Effector memory CD8-positive, alpha-beta T cell (primary cell): ENCODE measurements around the gene RPS6KA2.

Experiments used
- ATAC-seq: fragments of 150-1000 bp; cut with Tn5 transposase; replicated peaks from 2 replicates; pipeline ENCODE4 v1.10.0; 2021; ENCODE audit warnings: mild to moderate bottlenecking, moderate library complexity
- DNase-seq, 3 experiments: peaks; one replicate each; pipeline ENCODE4 v3.0.0; 2021
- H3K27ac Mint-ChIP-seq, 2 donors: one replicate each; pipeline ENCODE4 v1.8.0; 2022; ENCODE audit warnings: mild to moderate bottlenecking in 2 of 2, mixed read lengths in 2 of 2, moderate library complexity in 2 of 2
- H3K27me3 Mint-ChIP-seq, 2 donors: one replicate each; pipeline ENCODE4 v1.8.0; 2022; ENCODE audit warnings: mixed read lengths in 2 of 2
- H3K36me3 Mint-ChIP-seq: one replicate; pipeline ENCODE4 v1.8.0; 2022; ENCODE audit warnings: mild to moderate bottlenecking, moderate library complexity, mixed read lengths; ENCODE audit not compliant: insufficient read depth
- H3K4me1 Mint-ChIP-seq, 2 donors: one replicate each; pipeline ENCODE4 v1.8.0; 2022; ENCODE audit warnings: low read depth in 2 of 2, mixed read lengths in 2 of 2
- H3K4me3 Mint-ChIP-seq, 2 donors: one replicate each; pipeline ENCODE4 v1.8.0; 2022; ENCODE audit warnings: mild to moderate bottlenecking in 2 of 2, mixed read lengths in 2 of 2, moderate library complexity in 2 of 2
- H3K9me3 Mint-ChIP-seq, 2 donors: one replicate each; pipeline ENCODE4 v1.8.0; 2022; ENCODE audit warnings: mixed read lengths in 2 of 2

Gene RPS6KA2

DNA sequence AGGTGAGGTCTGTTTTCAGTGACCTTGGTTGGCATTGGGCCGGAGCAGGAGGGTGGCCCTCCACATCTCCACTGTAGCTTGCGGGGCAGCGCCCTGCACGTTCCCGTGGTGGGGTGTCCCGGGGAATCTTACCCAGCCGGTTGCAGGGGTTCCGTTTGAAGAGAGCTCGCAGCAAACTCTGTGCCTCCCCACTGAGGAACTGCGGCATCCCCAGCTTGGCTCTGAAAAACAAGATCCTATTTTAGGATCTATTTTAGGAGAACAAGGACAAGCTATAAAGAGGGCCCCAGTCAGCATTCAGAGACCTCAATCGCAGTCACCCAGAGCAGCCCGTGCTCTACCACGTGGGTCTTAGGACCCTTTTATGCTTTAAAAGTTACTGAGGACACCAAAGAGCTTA lies 138.3 kb downstream of the RPS6KA2 start:
- Mint-ChIP-seq H3K9me3 (no peaks in the 10 kb centered on the region), H3K4me3 (peak overlapping the region; percentile 70), H3K4me1 (peaks cover 20 to 25% of the 10 kb centered on the region in 2 donors), H3K36me3 (peaks cover 3% of the 10 kb centered on the region), H3K27me3 (peaks cover 0 to 2% of the 10 kb centered on the region in 2 donors), H3K27ac (peak overlapping the region; percentile 91 to 97)
- ATAC-seq (no peak), DNase-seq (no peak)

DNA sequence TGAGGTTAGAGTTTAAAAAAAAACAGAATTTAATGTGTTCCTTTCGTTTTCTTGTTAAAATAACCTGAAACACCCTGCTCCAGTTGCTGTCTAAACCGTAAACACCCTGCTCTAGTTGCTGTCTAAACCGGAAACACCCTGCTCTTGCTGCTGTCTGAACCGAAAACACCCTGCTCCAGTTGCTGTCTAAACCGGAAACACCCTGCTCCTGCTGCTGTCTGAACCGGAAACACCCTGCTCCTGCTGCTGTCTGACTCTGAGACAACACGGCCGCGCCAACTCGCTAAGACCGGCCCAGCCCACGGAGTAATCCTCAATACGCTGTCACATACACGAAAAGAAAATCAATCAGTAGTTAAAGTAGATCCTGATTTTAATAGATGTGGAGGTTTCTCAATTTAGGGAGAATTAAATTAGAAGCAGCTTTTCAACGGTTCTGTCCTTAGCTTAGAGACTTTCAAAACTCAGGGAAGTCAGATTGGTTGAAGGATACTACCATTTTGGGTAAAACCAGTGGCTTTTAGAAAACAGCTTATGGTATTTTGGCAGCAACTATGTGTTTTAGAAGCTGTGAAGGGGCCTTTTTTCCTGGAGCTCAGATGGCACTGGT lies 138.9 kb downstream of the RPS6KA2 start:
- DNase-seq, result peak; percentile 60 to 67 (median 66)
- no peaks in the 10 kb centered on the region for H3K9me3 Mint-ChIP-seq
- peaks cover 20 to 27% of the 10 kb centered on the region in 2 donors for H3K4me1 Mint-ChIP-seq
- ATAC-seq, result peak; percentile 96
- H3K36me3 Mint-ChIP-seq, result peaks cover 3% of the 10 kb centered on the region
- H3K27ac Mint-ChIP-seq, result peak overlapping the region; percentile 91 to 97
- no peaks in the 10 kb centered on the region for H3K27me3 Mint-ChIP-seq
- peak overlapping the region; percentile 70 for H3K4me3 Mint-ChIP-seq

DNA sequence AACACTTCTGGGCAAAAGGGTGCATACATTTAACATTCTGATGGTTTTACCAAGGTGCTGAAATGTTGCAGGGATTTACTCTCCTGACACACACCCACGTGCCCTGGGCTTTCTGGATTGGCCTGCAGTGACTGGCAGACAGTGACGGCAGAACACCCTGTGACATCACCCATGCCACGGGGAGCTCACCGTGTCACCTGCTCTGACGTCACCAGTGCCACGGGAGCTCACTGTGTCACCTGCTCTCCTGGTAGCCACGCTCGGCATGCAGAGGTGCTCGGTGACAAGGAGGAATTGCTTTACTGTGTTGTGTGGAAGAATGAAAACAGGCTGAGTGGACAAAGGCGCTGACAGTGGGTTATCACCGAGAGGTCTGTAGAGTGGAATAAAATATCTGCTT lies 139.9 kb downstream of the RPS6KA2 start:
- Mint-ChIP-seq H3K27me3 (no peaks in the 10 kb centered on the region), H3K9me3 (no peaks in the 10 kb centered on the region), H3K27ac (peak overlapping the region; percentile 91 to 97), H3K4me3 (peak overlapping the region; percentile 70), H3K4me1 (peaks cover 20 to 30% of the 10 kb centered on the region in 2 donors), H3K36me3 (peaks cover 3% of the 10 kb centered on the region)
- ATAC-seq, result no peak
- DNase-seq, result no peak

DNA sequence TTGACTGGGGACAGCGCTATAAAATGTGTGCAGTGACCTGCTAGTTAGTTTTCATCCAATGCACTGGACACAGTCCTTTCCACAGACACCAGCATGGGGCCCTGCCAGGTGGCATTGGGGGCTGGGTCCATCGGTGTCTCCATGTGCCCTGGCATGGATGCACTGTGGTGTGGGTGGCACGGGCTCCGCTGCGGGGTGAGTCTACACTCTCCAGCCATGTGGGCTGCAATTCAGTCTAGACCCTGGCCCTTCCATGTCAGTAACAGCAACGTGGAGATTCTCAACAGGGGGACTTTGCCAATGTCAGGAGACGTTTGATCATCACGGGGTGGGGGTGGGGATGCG lies 140.5 kb downstream of the RPS6KA2 start:
- no peak for DNase-seq
- no peak overlapping the region for H3K27ac Mint-ChIP-seq

DNA sequence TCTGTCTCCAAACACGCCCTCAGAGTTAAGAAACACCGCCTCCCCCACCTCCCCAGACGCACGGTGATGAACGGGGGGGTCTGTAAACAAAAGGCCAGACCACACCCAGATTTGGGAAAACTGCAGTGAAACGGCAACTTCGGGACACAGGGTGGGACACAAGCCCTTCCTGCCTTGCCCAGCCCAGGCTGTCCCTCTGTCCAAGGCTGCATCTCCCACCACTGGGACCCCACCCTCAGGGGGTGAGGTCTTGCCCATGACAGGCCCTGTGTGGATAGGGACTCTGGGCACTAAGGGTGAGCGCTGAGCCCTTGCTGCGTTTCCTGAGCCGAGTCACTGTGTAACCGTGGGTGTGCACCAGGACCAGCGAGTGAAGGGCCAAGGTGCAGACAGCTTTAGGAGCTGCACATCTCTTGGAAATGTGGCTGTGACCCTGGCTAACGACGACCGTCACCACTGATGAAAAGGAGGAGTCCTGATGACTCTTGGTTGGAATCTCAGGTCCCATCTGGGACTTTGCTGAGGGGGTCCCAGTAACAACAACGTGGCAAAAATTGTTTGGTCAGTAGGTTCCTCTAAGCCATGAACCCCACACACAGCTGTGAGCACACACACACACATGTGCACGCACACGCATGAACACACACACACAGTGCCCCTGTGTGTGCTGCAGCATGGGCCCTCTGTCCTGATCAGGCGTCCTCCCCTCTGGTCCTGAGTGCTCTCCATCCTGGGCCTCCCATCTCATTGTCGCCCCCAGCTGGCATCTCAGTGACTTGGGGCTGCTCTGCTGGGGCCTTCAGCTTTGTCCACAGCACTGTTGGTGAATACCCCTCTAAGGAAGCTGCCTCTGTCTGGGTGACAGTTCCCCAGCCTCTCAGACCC lies 141.2 kb downstream of the RPS6KA2 start:
- peaks cover 20 to 29% of the 10 kb centered on the region in 2 donors for H3K4me1 Mint-ChIP-seq
- no peak overlapping the region for H3K4me3 Mint-ChIP-seq
- no peak for ATAC-seq

More for the DNA sequence above, 140.5 kb downstream of the RPS6KA2 start:
- Mint-ChIP-seq H3K9me3 (no peaks in the 10 kb centered on the region), H3K4me1 (peaks cover 20 to 30% of the 10 kb centered on the region in 2 donors), H3K36me3 (peaks cover 3% of the 10 kb centered on the region), H3K27me3 (no peaks in the 10 kb centered on the region), H3K4me3 (no peak overlapping the region)
- no peak for ATAC-seq

DNA sequence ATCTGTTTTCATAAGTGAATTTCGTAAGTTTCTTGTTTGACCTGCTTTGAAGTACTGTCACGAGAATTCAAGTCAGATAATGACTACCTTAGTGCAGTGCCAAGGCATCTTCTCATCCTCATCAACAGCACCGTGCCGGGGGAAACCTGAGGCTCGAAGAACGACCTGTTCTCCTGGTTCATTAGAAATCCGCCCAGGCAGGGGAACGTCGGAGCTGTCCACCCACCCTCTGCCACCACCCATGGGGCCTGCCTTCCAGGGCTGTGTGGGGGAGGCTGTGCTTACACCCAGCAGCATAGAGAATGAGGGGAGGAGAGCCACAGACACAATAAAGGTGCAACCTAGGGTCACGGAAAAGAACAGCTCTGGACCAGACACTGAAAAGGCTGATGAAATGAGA lies 142.2 kb downstream of the RPS6KA2 start:
- no peak for ATAC-seq
- Mint-ChIP-seq H3K27me3 (no peaks in the 10 kb centered on the region), H3K27ac (no peak overlapping the region), H3K4me3 (no peak overlapping the region), H3K36me3 (peaks cover 3% of the 10 kb centered on the region), H3K4me1 (peaks cover 18 to 27% of the 10 kb centered on the region in 2 donors), H3K9me3 (no peaks in the 10 kb centered on the region)
- DNase-seq, result no peak

More for the DNA sequence above, 141.2 kb downstream of the RPS6KA2 start:
- Mint-ChIP-seq H3K27ac (no peak overlapping the region), H3K36me3 (peaks cover 3% of the 10 kb centered on the region), H3K9me3 (no peaks in the 10 kb centered on the region), H3K27me3 (no peaks in the 10 kb centered on the region)
- no peak for DNase-seq

DNA sequence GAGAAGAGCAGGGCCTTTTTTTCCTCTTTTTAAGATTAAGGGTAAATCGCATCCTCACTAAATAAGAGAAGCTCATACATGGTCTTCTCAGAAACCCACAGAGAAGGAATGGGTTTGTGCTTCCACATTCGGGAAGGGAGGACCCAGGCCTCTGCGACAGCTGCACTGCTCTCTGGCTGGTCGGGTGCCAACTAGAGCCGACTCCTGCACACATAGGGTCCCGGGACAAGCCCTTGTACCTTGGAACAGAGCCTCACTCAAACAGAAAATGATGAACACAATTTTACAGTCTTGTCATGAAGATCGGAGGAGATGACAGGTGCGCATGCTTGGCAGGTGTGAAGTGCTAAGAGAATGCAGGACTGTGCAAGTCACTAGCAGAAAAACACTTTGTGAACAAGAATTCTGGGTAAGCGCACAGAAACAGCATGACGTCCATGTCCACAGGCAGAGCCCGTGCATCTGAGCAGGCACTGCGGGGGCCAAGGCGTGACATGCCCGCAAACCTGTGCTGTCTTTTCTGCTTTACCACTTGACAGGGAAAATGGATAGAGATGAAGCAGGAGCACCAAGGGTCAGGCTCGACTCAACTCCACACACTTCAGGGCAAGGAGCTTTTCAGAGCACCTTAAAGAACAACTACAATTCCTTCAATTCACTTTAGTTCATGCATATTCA lies 143.3 kb downstream of the RPS6KA2 start:
- H3K9me3 Mint-ChIP-seq, result no peaks in the 10 kb centered on the region

DNA sequence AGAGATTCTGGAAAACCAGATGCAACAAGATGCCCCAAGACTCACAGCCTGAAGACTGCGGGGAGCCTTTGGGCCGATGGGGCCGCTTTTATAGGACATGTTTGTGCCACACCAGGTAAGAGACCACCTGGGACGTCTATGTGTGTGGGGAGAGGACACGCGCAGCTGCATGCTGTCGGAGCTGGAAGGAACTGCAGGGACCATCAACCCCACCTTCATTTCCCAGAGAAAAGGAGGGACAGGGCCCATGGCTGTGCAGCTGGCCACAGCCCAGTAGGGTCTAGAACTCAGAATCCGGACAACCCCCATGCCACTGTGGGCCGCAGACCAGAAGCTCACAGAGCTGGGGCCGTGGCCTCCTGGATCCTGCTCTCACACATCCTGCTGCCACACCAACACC lies 144.0 kb downstream of the RPS6KA2 start:
- ATAC-seq (no peak), DNase-seq (no peak)
- no peak overlapping the region for H3K4me3 Mint-ChIP-seq
- H3K36me3 Mint-ChIP-seq, result peaks cover 1% of the 10 kb centered on the region
- no peaks in the 10 kb centered on the region for H3K27me3 Mint-ChIP-seq
- H3K27ac Mint-ChIP-seq, result peak overlapping the region in 1 of 2 donors; percentile 10
- H3K4me1 Mint-ChIP-seq, result peaks cover 10 to 21% of the 10 kb centered on the region in 2 donors
- H3K9me3 Mint-ChIP-seq, result no peaks in the 10 kb centered on the region

More for the DNA sequence above, 143.3 kb downstream of the RPS6KA2 start:
- H3K4me1 Mint-ChIP-seq, result peaks cover 13 to 27% of the 10 kb centered on the region in 2 donors
- no peak overlapping the region for H3K4me3 Mint-ChIP-seq
- H3K36me3 Mint-ChIP-seq, result peaks cover 3% of the 10 kb centered on the region
- H3K27ac Mint-ChIP-seq, result peak overlapping the region in 1 of 2 donors; percentile 10
- no peaks in the 10 kb centered on the region for H3K27me3 Mint-ChIP-seq
- DNase-seq (no peak), ATAC-seq (no peak)

DNA sequence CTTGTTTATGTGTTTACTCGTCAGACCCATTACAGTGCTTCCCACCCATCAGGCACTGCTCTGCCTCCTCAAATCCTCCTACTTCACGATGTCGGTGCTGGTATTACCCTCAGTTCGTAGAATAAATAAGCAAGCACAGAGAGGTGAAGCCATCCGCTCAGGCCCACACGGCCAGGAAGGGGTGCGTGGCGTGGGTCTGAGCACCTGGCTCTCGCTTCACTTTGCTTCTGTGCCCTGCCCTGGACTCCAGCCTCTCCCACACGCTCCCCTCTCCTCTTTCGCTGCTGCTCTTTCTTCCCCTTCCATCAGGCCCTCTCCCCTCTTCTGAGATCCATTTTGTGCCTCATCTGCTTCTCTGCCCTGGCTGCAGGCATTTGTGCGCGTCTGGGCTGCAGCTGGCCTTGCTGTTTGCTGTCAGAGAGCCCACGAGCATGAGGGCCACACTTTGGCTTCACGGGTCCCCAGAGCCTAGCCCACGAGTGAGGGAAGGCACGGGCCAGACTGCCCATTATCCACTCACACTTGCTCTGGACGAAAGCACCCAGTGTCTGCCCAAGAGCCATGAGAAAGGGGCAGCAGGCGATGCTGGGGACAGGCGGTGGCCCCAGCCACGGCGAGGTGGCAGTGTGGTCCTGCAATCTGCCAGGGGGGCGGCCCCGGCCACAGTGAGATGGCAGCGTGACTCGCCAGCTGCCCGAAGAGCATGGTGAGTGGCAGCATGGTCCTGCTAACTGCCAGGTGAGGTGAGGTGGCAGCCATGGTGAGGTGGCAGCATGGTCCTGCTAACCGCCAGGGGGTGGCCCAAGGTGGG lies 148.1 kb downstream of the RPS6KA2 start:
- DNase-seq (no peak), ATAC-seq (no peak)
- H3K27me3 Mint-ChIP-seq, result peaks cover 4 to 18% of the 10 kb centered on the region in 2 donors
- H3K9me3 Mint-ChIP-seq, result no peaks in the 10 kb centered on the region
- H3K27ac Mint-ChIP-seq, result no peak overlapping the region
- no peaks in the 10 kb centered on the region for H3K36me3 Mint-ChIP-seq
- H3K4me3 Mint-ChIP-seq, result no peak overlapping the region
- H3K4me1 Mint-ChIP-seq, result peaks cover 5 to 15% of the 10 kb centered on the region in 2 donors

DNA sequence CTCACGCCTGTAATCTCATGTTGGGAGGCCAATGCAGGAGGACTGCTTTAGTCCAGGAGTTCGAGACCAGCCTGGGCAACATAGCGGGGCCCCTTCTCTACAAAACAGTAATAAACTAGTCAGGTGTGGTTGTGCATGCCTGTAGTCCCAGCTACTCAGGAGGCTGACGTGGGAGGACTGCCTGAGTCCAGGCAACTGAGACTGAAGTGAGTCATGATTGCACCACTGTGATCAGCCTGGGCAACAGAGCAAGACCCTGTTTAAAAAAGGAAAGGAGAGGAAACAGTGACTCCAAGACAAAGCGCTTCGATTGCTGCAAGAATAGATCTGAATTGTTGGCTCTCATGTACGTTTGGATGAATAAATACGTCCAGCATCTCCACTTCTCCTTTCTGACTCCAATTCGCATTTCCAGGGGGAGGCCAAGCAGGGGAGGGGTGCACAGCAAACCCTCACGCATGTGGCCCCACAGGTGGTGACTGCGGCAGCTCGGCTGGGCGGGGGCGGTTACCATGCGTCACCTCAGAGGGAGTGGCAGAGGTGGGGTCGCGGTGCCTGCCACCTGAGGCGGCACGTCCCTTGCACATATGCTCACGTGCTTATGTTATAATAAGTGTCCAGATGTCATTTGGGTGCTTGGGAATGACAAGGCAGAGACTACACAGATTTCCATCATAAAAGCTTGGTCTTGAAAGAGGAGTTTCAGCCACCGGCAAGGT lies 149.2 kb downstream of the RPS6KA2 start:
- no peaks in the 10 kb centered on the region for H3K36me3 Mint-ChIP-seq
- H3K27me3 Mint-ChIP-seq, result peaks cover 13 to 23% of the 10 kb centered on the region in 2 donors
- ATAC-seq (no peak), DNase-seq (no peak)
- H3K27ac Mint-ChIP-seq, result no peak overlapping the region
- H3K4me3 Mint-ChIP-seq, result no peak overlapping the region
- H3K9me3 Mint-ChIP-seq, result no peaks in the 10 kb centered on the region
- H3K4me1 Mint-ChIP-seq, result peaks cover 7 to 17% of the 10 kb centered on the region in 2 donors

DNA sequence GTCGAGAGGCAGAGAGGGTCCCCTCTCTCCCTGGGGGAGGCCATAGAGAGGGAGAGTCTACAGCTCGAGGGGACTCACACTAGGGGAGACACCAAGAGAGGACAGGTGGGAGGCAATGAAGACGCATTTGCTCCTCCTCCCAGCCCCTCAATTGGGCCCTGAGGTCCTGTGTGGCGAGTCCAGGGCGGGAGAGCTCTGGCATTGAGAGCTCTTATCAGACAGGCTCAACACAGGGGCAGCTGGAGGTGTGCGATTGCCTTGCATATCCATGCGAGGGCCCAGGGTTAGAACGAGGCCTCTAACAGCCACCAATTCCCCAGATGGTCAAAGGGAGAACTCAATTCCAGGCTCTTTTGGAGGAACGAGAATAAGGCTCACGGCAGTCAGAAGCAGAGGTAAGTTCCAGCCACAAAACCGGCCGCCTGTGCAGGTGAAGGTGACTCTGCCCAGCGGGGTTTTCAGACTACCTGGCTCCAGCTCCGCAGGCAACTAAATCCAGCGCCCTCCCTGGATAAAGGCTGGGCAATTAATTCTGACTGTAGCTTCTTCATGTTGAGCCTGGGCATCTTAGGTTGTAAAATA lies 150.3 kb downstream of the RPS6KA2 start:
- Mint-ChIP-seq H3K9me3 (no peaks in the 10 kb centered on the region), H3K36me3 (no peaks in the 10 kb centered on the region), H3K4me1 (peaks cover 7 to 14% of the 10 kb centered on the region in 2 donors), H3K27ac (no peak overlapping the region), H3K27me3 (peaks cover 13 to 23% of the 10 kb centered on the region in 2 donors), H3K4me3 (no peak overlapping the region)
- DNase-seq, result no peak
- no peak for ATAC-seq

DNA sequence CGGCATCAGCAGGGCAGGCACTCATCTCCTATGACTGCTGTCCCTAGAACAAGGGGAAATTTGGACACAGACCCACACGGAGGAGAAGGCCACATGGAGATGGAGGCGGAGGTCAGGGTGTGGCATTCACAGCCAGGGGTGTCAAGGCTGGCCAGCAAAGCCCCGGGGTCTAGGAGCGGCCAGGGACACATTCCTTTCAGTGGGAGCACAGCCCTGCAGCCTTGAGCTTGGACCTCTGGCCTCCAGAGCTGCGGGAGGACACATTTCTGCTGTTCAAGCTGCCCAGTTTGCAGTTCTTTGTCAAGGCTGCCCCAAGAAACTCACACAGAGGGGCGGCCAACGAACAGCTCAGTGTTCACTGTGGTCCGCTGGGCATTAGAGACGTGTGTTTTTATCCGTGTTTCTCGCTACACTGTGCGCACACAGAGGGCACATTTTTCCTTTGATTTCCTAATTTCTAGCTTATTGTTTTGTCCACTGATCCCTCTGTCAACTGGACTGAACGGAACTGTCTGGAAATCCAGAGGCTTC lies 150.9 kb downstream of the RPS6KA2 start:
- H3K27me3 Mint-ChIP-seq, result peaks cover 13 to 23% of the 10 kb centered on the region in 2 donors
- H3K27ac Mint-ChIP-seq, result no peak overlapping the region
- no peak for DNase-seq
- ATAC-seq, result no peak
- peaks cover 7 to 14% of the 10 kb centered on the region in 2 donors for H3K4me1 Mint-ChIP-seq
- no peak overlapping the region for H3K4me3 Mint-ChIP-seq
- no peaks in the 10 kb centered on the region for H3K9me3 Mint-ChIP-seq
- H3K36me3 Mint-ChIP-seq, result no peaks in the 10 kb centered on the region
